ENCODE measurements around the gene IFIH1.

Gene IFIH1

DNA sequence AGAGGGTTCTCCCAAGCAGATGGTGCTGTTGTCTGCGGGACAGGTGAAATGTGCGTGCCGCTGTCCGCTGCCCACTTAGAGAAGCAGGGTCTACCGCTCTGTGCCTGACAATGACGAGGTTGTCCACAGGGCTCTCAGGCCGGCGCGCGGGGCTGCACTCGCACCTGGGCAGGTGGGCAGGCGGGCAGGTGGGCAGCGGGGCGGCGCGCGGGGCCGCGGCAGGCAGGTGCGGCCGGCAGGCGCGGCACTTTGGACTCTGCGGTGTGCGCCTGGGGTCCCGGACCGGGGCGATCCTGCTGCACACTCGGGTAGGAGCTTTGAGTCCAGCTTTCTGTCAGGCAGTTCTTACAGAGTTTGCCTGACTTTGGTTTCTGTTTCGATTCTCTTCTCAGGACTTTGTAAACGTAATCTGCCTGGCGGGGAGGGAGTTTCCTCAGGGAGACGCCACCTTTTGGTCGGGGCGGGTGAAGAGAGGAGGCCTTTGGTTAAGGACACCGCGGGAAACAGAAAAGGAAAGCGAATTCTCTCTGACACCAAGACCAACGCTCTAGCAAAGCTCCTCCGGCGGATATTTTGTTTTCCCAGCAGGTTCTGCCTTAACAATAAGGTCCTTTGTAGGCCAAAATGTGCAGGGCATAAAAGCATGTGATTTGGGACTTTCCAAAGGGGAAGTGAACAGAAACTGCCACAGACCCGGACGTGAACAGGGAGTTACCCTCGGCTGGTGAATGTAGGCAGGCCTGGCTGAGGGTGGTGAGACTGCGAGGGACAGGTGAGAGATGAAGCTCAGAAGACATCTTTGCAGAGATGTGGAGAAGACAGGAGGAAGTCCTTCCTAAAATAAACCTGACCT is at the start of gene IFIH1:
Gene IFIH1 (minus strand): TSS at position 357 of the 853 bp plus-strand sequence. CDS start 377 bp downstream, outside the sequence.
- peak within 1 kb of the TSS; percentile 69 for H3K4me3 ChIP-seq (ENCODE audit: low read length)
- peak; percentile 51 for DNase-seq (ENCODE audit: low read depth)
- TF ChIP-seq, protein P1, sequence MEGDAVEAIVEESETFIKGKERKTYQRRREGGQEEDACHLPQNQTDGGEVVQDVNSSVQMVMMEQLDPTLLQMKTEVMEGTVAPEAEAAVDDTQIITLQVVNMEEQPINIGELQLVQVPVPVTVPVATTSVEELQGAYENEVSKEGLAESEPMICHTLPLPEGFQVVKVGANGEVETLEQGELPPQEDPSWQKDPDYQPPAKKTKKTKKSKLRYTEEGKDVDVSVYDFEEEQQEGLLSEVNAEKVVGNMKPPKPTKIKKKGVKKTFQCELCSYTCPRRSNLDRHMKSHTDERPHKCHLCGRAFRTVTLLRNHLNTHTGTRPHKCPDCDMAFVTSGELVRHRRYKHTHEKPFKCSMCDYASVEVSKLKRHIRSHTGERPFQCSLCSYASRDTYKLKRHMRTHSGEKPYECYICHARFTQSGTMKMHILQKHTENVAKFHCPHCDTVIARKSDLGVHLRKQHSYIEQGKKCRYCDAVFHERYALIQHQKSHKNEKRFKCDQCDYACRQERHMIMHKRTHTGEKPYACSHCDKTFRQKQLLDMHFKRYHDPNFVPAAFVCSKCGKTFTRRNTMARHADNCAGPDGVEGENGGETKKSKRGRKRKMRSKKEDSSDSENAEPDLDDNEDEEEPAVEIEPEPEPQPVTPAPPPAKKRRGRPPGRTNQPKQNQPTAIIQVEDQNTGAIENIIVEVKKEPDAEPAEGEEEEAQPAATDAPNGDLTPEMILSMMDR (conservative IDR thresholded peaks at IDR 0.05; ENCODE audit: low read depth, low read length): peak; percentile 65

DNA sequence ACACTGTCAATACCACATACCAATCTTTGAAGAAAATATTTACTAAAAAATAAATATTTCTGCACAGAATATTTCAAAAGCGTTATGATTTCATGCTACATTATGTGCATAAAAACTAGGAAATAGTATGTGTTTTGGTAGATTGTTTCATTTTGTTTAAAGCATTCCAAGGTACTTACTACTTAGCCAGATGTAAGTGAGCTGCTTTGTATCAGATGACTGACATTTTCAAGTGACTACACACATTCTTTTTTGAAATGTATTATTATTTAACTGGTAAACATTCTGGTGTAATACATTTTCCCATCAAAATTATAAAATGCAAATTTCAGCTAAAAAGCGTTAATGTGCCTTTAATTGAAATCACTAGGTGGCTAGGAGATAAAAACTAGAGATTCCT is 46.9 kb upstream of the IFIH1 start:
- no peak for DNase-seq (ENCODE audit: low read depth)
- H3K4me3 ChIP-seq (ENCODE audit: low read length): no peak overlapping the region
- TF ChIP-seq, protein P1 (conservative IDR thresholded peaks at IDR 0.05; ENCODE audit: low read depth, low read length): no peak

DNA sequence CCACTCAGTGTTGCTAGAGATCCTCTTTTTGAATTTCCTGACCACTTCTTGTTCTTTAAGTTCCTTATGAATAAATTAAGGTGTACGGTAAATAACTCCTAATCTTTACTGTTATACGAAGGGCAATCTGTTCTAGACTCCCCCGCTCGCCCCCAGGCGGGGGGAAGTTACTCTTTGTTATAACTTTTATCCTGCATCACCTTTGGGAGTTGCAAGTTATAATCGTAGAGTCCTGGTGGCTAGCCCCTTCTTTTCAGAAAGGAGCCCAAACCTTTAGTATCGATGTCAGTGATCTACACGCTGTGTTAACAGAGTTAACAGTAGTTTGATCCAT is 26.1 kb upstream of the IFIH1 start:
- TF ChIP-seq, protein P1 (conservative IDR thresholded peaks at IDR 0.05; ENCODE audit: low read depth, low read length): no peak
- H3K4me3 ChIP-seq (ENCODE audit: low read length): peak overlapping the region; percentile 91
- no peak for DNase-seq (ENCODE audit: low read depth)

DNA sequence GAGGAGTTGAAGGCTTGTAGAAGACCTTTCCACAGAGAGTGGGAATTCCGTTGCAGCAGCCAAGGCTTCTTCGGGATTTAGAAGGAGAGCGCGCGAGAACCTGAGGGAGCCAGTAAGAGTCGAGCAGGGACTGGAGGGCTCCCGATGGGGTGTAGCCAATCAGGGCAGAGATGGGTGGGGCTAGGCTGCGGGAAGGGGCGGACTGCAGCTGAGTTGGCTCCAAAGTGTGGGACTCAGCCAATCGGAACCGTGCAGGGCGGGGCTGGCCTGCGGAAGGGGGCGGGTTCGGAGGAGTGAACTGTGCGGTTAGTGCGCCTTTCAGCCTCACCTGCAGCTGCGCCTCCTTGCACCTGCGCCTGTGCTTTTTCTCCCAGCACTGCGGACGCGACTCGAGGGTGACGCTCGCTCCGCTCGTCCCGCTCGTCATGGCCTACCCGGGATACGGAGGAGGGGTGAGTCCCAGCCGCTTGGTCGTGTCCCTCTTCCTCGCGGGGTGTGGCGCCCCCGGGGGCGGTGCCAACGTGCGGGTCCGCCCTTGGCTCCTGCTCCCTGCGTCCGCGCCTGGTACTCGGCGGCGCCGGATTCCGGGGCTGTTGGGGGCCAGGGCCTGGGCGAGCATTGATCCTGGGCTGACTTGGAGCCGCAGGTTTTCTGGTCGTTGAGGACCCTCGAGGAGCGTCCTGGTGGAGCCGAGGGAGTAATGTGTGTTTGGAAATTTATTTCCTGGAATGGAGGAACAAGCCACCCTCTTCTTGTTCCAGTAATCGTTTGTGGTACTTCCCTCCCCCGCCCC is 25.5 kb upstream of the IFIH1 start, which contains the start of gene GCA:
Gene GCA (plus strand): TSS at position 309 of the 793 bp plus-strand sequence. CDS start 117 bp downstream, at position 426.
- TF ChIP-seq, protein P1 (conservative IDR thresholded peaks at IDR 0.05; ENCODE audit: low read depth, low read length): no peak
- peak within 1 kb of the TSS; percentile 91 for H3K4me3 ChIP-seq (ENCODE audit: low read length)
- DNase-seq (ENCODE audit: low read depth): peak; percentile 95

DNA sequence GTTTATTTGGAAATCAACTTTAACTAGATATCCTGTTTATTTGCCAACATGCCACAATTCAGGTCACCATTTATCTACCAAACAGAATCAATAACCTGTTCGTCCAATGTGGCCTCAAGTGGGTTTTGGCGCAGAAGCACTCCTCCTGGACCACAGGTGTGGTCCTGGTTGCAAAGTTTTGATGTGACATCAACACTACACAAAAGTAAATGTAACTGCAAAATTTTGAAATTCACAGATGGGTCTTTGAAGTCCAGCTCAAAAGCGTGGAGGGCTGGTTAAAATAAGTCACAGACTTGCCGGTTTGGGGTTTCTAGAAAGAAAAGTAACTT is 25.0 kb upstream of the IFIH1 start:
- DNase-seq (ENCODE audit: low read depth): no peak
- TF ChIP-seq, protein P1 (conservative IDR thresholded peaks at IDR 0.05; ENCODE audit: low read depth, low read length): no peak
- H3K4me3 ChIP-seq (ENCODE audit: low read length): peak overlapping the region; percentile 91

DNA sequence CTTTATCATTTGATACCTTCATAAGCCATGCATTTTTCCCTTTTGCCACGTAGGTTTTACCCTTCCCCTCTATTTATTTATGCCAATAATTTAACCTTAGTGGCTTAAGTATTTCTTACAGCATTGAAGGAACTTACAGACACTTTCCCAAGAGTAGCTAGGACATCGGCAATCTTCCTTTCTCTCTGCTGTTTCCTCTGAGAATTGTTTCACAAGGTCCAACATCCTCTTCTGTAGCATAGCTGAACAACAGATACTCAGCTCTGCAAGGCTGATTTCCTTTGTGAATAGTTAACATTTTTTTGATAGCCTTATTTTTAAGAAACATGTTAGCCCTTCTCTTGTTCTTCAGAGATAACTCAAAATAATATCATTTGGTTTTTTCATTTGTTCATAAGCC is 24.4 kb upstream of the IFIH1 start:
- H3K4me3 ChIP-seq (ENCODE audit: low read length): no peak overlapping the region
- TF ChIP-seq, protein P1 (conservative IDR thresholded peaks at IDR 0.05; ENCODE audit: low read depth, low read length): no peak
- no peak for DNase-seq (ENCODE audit: low read depth)
